ENCODE data around the gene SPG7.

DNA sequence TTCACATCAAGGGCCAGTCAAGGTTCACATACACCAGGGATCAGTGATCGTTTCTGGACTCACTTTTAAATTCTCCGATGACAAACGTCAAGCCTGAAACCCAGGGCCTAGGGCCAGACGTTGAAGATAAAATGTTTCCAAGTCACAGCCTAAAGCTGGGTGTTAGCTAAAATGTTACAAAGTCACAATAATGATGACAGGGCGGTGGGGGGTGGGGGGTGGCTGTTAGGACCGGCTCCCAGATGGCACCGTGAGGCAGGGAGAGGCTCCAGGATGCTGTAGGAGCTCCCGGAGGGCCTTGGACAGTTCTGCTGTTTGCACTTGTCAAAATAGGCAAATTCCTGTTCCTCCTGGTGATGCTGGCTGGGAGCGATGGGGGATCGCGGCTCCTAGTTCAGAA, 35.9 kb downstream of the SPG7 start:
- TF ChIP-seq CTCF (tag by site-specific recombination; IDR thresholded peaks at IDR 0.05) (no peak), PRDM10 (tag by site-specific recombination; IDR thresholded peaks at IDR 0.05) (no peak), ZNF155 (tag by site-specific recombination; IDR thresholded peaks at IDR 0.05) (no peak), HIC1 (tag by site-specific recombination; IDR thresholded peaks at IDR 0.05) (no peak), ZNF121 (tag by site-specific recombination; IDR thresholded peaks at IDR 0.05) (no peak), ZNF24 (tag by site-specific recombination; IDR thresholded peaks at IDR 0.05) (no peak), ZNF132 (tag by site-specific recombination; IDR thresholded peaks at IDR 0.05; ENCODE audit: borderline replicate concordance) (no peak), ZNF76 (tag by site-specific recombination; IDR thresholded peaks at IDR 0.05; ENCODE audit: borderline replicate concordance, low read depth) (no peak), RBAK (tag by site-specific recombination; IDR thresholded peaks at IDR 0.05) (no peak), ZNF37A (tag by site-specific recombination; IDR thresholded peaks at IDR 0.05) (no peak), ZNF660 (tag by site-specific recombination; IDR thresholded peaks at IDR 0.05) (no peak)
- TF ChIP-seq, protein P1, sequence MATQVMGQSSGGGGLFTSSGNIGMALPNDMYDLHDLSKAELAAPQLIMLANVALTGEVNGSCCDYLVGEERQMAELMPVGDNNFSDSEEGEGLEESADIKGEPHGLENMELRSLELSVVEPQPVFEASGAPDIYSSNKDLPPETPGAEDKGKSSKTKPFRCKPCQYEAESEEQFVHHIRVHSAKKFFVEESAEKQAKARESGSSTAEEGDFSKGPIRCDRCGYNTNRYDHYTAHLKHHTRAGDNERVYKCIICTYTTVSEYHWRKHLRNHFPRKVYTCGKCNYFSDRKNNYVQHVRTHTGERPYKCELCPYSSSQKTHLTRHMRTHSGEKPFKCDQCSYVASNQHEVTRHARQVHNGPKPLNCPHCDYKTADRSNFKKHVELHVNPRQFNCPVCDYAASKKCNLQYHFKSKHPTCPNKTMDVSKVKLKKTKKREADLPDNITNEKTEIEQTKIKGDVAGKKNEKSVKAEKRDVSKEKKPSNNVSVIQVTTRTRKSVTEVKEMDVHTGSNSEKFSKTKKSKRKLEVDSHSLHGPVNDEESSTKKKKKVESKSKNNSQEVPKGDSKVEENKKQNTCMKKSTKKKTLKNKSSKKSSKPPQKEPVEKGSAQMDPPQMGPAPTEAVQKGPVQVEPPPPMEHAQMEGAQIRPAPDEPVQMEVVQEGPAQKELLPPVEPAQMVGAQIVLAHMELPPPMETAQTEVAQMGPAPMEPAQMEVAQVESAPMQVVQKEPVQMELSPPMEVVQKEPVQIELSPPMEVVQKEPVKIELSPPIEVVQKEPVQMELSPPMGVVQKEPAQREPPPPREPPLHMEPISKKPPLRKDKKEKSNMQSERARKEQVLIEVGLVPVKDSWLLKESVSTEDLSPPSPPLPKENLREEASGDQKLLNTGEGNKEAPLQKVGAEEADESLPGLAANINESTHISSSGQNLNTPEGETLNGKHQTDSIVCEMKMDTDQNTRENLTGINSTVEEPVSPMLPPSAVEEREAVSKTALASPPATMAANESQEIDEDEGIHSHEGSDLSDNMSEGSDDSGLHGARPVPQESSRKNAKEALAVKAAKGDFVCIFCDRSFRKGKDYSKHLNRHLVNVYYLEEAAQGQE (tag by site-specific recombination; IDR thresholded peaks at IDR 0.05): no peak
- TF ChIP-seq, protein P2, sequence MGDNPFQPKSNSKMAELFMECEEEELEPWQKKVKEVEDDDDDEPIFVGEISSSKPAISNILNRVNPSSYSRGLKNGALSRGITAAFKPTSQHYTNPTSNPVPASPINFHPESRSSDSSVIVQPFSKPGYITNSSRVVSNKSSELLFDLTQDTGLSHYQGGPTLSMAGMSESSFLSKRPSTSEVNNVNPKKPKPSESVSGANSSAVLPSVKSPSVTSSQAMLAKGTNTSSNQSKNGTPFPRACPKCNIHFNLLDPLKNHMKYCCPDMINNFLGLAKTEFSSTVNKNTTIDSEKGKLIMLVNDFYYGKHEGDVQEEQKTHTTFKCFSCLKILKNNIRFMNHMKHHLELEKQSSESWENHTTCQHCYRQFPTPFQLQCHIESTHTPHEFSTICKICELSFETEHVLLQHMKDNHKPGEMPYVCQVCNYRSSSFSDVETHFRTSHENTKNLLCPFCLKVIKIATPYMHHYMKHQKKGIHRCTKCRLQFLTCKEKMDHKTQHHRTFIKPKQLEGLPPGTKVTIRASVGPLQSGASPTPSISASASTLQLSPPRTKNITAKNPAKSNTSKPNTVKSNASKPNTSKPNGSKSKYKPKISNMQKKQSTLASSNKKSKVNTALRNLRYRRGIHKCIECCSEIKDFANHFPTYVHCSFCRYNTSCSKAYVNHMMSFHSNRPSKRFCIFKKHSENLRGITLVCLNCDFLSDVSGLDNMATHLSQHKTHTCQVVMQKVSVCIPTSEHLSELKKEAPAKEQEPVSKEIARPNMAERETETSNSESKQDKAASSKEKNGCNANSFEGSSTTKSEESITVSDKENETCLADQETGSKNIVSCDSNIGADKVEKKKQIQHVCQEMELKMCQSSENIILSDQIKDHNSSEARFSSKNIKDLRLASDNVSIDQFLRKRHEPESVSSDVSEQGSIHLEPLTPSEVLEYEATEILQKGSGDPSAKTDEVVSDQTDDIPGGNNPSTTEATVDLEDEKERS (tag by site-specific recombination; IDR thresholded peaks at IDR 0.05): no peak
- TF ChIP-seq, protein P3, sequence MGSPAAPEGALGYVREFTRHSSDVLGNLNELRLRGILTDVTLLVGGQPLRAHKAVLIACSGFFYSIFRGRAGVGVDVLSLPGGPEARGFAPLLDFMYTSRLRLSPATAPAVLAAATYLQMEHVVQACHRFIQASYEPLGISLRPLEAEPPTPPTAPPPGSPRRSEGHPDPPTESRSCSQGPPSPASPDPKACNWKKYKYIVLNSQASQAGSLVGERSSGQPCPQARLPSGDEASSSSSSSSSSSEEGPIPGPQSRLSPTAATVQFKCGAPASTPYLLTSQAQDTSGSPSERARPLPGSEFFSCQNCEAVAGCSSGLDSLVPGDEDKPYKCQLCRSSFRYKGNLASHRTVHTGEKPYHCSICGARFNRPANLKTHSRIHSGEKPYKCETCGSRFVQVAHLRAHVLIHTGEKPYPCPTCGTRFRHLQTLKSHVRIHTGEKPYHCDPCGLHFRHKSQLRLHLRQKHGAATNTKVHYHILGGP (tag by site-specific recombination; IDR thresholded peaks at IDR 0.05): no peak

Data from HEK293 (cell line).